ENCODE results near the gene AK4.
"Not testable (repeated sequence)": the region's sequence is repeated elsewhere in the genome, so short reads cannot be mapped to it uniquely, and the experiment has no call there.

Gene AK4

GRCh38 chr1:65148178-65148547, at the start of gene AK4:
Gene AK4 (plus strand): TSS chr1:65148203. CDS start chr1:65148408, 205 bp downstream.
- not testable (repeated sequence) for DNase-seq

GRCh38 chr1:65103807-65104206, 44.2 kb upstream of the AK4 start:
- no peak for TF ChIP-seq GATA1 (IDR thresholded peaks at IDR 0.05; ENCODE audit: low read depth, low read length)
- TF ChIP-seq POLR2A (IDR thresholded peaks at IDR 0.05; ENCODE audit: low read length), result no peak
- DNase-seq, result no peak

- DNase-seq, result no peak
- TF ChIP-seq POLR2A (IDR thresholded peaks at IDR 0.05; ENCODE audit: low read length), result no peak
- TF ChIP-seq GATA1 (IDR thresholded peaks at IDR 0.05; ENCODE audit: low read depth, low read length), result no peak
These were observed 43.0 kb upstream of the AK4 start for GRCh38 chr1:65104854-65105534.

GRCh38 chr1:65105596-65105995, 42.4 kb upstream of the AK4 start:
- no peak for DNase-seq
- TF ChIP-seq POLR2A (IDR thresholded peaks at IDR 0.05; ENCODE audit: low read length) (no peak), GATA1 (IDR thresholded peaks at IDR 0.05; ENCODE audit: low read depth, low read length) (no peak)

- no peak for DNase-seq
- TF ChIP-seq GATA1 (IDR thresholded peaks at IDR 0.05; ENCODE audit: low read depth, low read length), result no peak
- TF ChIP-seq POLR2A (IDR thresholded peaks at IDR 0.05; ENCODE audit: low read length), result no peak
These were observed 39.9 kb upstream of the AK4 start for GRCh38 chr1:65108025-65108642.

- TF ChIP-seq GATA1 (IDR thresholded peaks at IDR 0.05; ENCODE audit: low read depth, low read length), result no peak
- no peak for TF ChIP-seq POLR2A (IDR thresholded peaks at IDR 0.05; ENCODE audit: low read length)
- DNase-seq, result peak; percentile 6
These were observed 38.5 kb upstream of the AK4 start for GRCh38 chr1:65109487-65109886.

- TF ChIP-seq GATA1 (IDR thresholded peaks at IDR 0.05; ENCODE audit: low read depth, low read length) (no peak), POLR2A (IDR thresholded peaks at IDR 0.05; ENCODE audit: low read length) (no peak)
- DNase-seq, result no peak
These were observed 35.2 kb upstream of the AK4 start for GRCh38 chr1:65112811-65113210.

- TF ChIP-seq POLR2A (IDR thresholded peaks at IDR 0.05; ENCODE audit: low read length) (no peak), GATA1 (IDR thresholded peaks at IDR 0.05; ENCODE audit: low read depth, low read length) (no peak)
- no peak for DNase-seq
These were observed 34.7 kb upstream of the AK4 start for GRCh38 chr1:65113298-65113697.

- no peak for TF ChIP-seq POLR2A (IDR thresholded peaks at IDR 0.05; ENCODE audit: low read length)
- TF ChIP-seq GATA1 (IDR thresholded peaks at IDR 0.05; ENCODE audit: low read depth, low read length), result no peak
- DNase-seq, result no peak
These were observed 33.7 kb upstream of the AK4 start for GRCh38 chr1:65114322-65114721.

GRCh38 chr1:65119951-65120350, 28.1 kb upstream of the AK4 start:
- TF ChIP-seq GATA1 (IDR thresholded peaks at IDR 0.05; ENCODE audit: low read depth, low read length), result no peak
- no peak for TF ChIP-seq POLR2A (IDR thresholded peaks at IDR 0.05; ENCODE audit: low read length)
- no peak for DNase-seq

GRCh38 chr1:65129104-65129503, 18.9 kb upstream of the AK4 start:
- DNase-seq, result not testable (repeated sequence)

GRCh38 chr1:65138524-65138923, 9.5 kb upstream of the AK4 start:
- TF ChIP-seq POLR2A (IDR thresholded peaks at IDR 0.05; ENCODE audit: low read length), result no peak
- TF ChIP-seq GATA1 (IDR thresholded peaks at IDR 0.05; ENCODE audit: low read depth, low read length), result no peak
- DNase-seq, result no peak

- DNase-seq, result not testable (repeated sequence)
These were observed 8.2 kb upstream of the AK4 start for GRCh38 chr1:65139793-65140192.

- no peak for DNase-seq
- no peak for TF ChIP-seq POLR2A (IDR thresholded peaks at IDR 0.05; ENCODE audit: low read length)
- TF ChIP-seq GATA1 (IDR thresholded peaks at IDR 0.05; ENCODE audit: low read depth, low read length), result no peak
These were observed 6.6 kb upstream of the AK4 start for GRCh38 chr1:65141394-65141793.

GRCh38 chr1:65141918-65142317, 6.1 kb upstream of the AK4 start:
- TF ChIP-seq POLR2A (IDR thresholded peaks at IDR 0.05; ENCODE audit: low read length) (no peak), GATA1 (IDR thresholded peaks at IDR 0.05; ENCODE audit: low read depth, low read length) (no peak)
- DNase-seq, result no peak

- not testable (repeated sequence) for DNase-seq
These were observed 4.8 kb upstream of the AK4 start for GRCh38 chr1:65143112-65143658.
